22Rv1 (cell line): ENCODE data around the gene DCLK1.

Experiments
- H3K27ac ChIP-seq: fragments of 450-650 bp; 2 replicates; pipeline ENCODE4 v1.5.1; 2017
- CTCF ChIP-seq: fragments of 450-650 bp; IDR thresholded peaks from 2 replicates; pipeline ENCODE4 v1.5.1; 2017; ENCODE audit warnings: mild to moderate bottlenecking
- ZFX ChIP-seq: fragments of 450-650 bp; IDR thresholded peaks from 2 replicates; pipeline ENCODE4 v1.6.1; 2017; ENCODE audit warnings: antibody characterized with exemption, borderline replicate concordance

Gene DCLK1

GRCh38 chr13:36057041-36057440, 74.1 kb downstream of the DCLK1 start:
- no peak overlapping the region for H3K27ac ChIP-seq
- TF ChIP-seq CTCF (no peak), ZFX (no peak)

- TF ChIP-seq ZFX = no peak
- no peak for TF ChIP-seq CTCF
Observed at GRCh38 chr13:36055366-36055765, 75.8 kb downstream of the DCLK1 start.

GRCh38 chr13:36054041-36054440, 77.1 kb downstream of the DCLK1 start:
- H3K27ac ChIP-seq = no peak overlapping the region
- TF ChIP-seq ZFX = no peak
- TF ChIP-seq CTCF = no peak

More at GRCh38 chr13:36055366-36055765, 75.8 kb downstream of the DCLK1 start:
- H3K27ac ChIP-seq = no peak overlapping the region

DNA sequence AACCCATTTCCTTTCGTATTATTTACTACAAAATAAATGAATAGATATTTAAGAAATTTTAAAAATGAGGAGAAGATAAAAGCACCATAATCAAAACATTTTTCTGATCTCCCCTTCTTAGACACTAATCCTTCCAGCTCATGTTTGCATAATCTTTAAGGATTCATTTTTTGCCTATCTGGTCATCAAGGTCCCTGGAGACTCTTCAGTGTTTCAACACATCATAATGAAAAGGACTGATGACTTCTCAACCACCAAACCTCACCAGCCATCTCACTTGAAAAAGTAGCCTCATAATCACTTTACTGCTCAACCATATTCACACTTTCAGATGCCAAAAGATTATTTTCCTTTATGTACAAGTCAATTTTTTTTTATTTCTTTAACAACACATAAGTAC, 80.1 kb downstream of the DCLK1 start:
- no peak for TF ChIP-seq CTCF
- TF ChIP-seq ZFX = no peak

DNA sequence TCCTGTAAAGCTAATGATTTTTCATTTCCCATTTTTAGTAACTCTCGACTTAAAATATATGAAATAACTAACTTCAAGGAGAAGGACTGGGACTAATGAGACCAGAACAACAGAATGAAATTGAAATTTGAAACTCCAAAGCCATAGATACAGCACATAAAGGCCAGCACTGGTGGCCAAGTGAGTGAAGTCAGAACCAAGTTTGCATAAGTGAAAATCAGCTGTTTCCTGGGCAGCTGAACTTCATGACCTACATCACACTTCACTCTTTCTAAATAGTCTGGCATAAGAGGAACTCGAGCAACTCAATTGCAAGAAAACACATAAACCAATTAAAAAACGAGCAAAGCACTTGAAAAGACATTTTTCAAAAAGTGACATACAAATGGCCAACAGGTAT, 84.5 kb downstream of the DCLK1 start:
- H3K27ac ChIP-seq = no peak overlapping the region
- TF ChIP-seq ZFX = no peak
- TF ChIP-seq CTCF = no peak

More for the DNA sequence above, 80.1 kb downstream of the DCLK1 start:
- H3K27ac ChIP-seq = no peak overlapping the region

DNA sequence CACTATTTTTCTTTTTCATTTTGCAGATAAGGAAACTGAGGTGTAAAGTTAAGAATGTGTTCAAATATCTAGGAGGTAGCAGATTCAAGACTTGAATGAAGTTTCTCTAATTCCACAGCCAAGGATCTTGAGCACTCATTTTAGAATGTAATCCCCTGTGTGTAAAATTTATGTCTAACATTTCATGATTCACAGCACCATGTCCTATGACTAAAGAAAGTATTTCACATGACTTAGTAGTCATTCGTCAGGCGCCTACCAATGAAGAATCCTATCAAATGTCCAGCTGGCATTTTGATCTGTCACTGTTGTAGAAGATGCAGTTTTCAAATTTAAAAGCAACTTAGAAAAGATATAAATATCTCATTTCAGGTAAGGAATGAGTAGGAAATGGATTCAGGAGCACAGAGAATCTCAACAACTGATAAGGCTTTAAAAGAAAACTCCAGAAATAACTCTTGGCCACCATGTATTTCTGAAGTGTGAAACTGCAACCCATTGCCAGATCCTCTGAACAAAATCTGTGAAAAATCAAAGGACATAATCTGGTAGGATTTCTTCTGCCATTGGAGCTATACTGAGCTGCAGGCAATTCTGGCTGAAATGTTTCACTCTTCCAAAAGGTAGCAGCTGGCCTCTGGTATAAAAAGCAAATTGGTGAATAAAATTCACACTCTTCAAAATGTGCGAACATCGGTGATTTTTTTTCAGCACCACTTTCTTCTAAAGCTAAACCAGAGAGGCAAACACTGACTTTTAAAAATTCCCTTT, 92.2 kb downstream of the DCLK1 start:
- H3K27ac ChIP-seq = no peak overlapping the region
- TF ChIP-seq ZFX (no peak), CTCF (no peak)

DNA sequence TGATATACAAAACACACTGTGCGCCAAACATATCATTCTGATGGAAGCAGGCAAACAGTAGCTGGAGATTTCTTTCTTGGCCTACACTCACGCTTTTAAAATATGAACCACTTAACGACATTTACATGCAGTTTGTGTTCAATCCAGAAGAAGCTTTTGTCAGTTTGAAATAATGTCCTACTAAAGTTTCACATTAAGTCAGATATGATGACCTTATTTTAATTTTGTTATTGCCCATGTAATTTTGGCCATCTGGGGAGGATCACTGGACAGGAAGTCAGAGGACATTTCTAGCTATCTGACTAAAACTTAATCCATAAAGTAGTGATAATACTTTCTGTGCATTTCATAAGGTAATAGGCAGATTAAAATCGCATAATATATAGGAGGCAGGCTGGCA, 98.1 kb downstream of the DCLK1 start:
- TF ChIP-seq CTCF (no peak), ZFX (no peak)
- no peak overlapping the region for H3K27ac ChIP-seq
